Measurements from ENCODE around the gene SCGB1D4. TPM values are rescaled to one million over a fixed set of nuclear protein-coding genes. Genes with fewer than 3 reads are reported as not detected.

Gene SCGB1D4
- total RNA-seq, 2 donors from 2014 or later: not detected

DNA sequence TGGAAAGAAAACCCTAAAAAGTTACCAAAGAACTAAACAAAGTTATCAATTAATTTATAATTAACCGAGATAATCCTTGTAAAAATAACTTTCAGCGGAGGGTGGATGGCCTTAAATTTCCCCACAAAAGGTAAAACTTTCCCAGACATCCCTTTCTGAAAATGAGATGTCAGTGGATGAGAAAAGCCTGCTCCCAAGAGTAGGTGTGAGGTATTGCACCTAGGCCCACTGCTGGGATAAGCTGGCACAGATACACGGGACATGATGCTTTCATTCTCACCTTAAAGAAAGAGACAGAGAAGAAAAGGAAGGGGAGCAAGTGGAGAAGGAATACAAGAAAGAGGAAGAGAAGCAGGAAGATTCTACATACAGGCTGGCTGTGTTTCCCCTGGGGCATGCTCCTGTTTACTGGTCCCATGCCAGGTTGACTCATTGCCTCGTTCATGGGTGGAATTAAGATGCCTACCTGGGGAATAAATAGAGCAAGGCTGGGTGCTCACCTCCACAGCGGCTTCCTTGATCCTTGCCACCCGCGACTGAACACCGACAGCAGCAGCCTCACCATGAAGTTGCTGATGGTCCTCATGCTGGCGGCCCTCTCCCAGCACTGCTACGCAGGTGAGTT is 29.1 kb downstream of the SCGB1D4 start, which contains the start of gene SCGB2A2:
Gene SCGB2A2 (plus strand): TSS at position 505 of the 625 bp plus-strand sequence. CDS start 59 bp downstream, at position 564.
- Histone ChIP-seq H3K4me3 (no peak within 1 kb of the TSS), H3K27me3 (replicated peaks; ENCODE audit: insufficient read depth) (no peaks in the 10 kb centered on the region), H3K4me1 (ENCODE audit: control insufficient read depth in 1 of 2, low read depth in 2 of 2) (no peaks in the 10 kb centered on the region), H3K27ac (no peak within 1 kb of the TSS), H3K36me3 (no peaks in the 10 kb centered on the region), H3K9me3 (no peaks in the 10 kb centered on the region)
- DNase-seq (ENCODE audit: low spot score) (no peak), ATAC-seq (ENCODE audit: insufficient number of reproducible peaks, low FRiP score, low read depth) (no peak)
- TF ChIP-seq, protein P1, sequence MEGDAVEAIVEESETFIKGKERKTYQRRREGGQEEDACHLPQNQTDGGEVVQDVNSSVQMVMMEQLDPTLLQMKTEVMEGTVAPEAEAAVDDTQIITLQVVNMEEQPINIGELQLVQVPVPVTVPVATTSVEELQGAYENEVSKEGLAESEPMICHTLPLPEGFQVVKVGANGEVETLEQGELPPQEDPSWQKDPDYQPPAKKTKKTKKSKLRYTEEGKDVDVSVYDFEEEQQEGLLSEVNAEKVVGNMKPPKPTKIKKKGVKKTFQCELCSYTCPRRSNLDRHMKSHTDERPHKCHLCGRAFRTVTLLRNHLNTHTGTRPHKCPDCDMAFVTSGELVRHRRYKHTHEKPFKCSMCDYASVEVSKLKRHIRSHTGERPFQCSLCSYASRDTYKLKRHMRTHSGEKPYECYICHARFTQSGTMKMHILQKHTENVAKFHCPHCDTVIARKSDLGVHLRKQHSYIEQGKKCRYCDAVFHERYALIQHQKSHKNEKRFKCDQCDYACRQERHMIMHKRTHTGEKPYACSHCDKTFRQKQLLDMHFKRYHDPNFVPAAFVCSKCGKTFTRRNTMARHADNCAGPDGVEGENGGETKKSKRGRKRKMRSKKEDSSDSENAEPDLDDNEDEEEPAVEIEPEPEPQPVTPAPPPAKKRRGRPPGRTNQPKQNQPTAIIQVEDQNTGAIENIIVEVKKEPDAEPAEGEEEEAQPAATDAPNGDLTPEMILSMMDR (IDR thresholded peaks at IDR 0.05): no peak

DNA sequence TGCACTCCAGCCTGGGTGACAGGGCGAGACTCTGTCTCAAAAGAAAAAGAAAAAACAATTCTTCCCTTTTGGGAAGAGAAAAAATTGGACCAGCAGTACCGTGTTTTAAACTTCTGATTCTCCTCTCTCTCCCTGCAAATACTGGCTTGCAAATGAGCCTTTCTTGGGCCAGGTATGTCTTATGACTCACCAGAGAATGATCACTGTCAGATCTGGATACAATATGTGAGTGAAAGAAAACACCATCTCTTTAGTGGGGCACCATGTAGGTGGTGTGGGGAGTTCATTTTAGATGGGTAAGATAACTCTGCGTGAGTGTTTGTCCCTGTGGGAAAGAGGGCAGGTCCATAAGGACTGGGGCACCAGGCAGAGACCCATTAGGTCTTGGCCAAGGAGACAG is 31.3 kb downstream of the SCGB1D4 start:
- H3K4me1 ChIP-seq (ENCODE audit: control insufficient read depth in 1 of 2, low read depth in 2 of 2): no peaks in the 10 kb centered on the region
- TF ChIP-seq, protein P1 (IDR thresholded peaks at IDR 0.05): no peak
- H3K27ac ChIP-seq: no peak overlapping the region
- no peaks in the 10 kb centered on the region for H3K27me3 ChIP-seq (replicated peaks; ENCODE audit: insufficient read depth)
- ATAC-seq (ENCODE audit: insufficient number of reproducible peaks, low FRiP score, low read depth): no peak
- H3K9me3 ChIP-seq: no peaks in the 10 kb centered on the region
- H3K4me3 ChIP-seq: no peak overlapping the region
- DNase-seq (ENCODE audit: low spot score): no peak
- H3K36me3 ChIP-seq: no peaks in the 10 kb centered on the region

DNA sequence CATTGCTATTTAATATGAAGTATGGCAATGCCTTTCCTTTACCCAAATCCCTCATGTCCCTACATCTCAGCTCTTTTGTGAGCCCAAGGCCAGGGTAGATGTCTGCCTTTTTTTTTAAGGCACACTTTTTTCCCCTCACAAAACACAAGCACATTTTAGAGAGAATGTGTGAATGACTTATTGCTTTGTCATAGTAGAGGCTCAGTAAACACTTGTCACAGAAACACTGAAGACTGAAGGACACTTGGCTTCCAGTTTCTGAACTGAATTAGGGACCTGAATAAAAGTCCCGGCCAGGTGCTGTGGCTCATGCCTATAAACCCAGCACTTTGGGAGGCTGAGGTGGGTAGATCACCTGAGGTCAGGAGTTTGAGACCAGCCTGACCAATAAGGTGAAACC is 31.8 kb downstream of the SCGB1D4 start:
- Histone ChIP-seq H3K4me3 (no peak overlapping the region), H3K4me1 (ENCODE audit: control insufficient read depth in 1 of 2, low read depth in 2 of 2) (no peaks in the 10 kb centered on the region), H3K27me3 (replicated peaks; ENCODE audit: insufficient read depth) (no peaks in the 10 kb centered on the region), H3K9me3 (no peaks in the 10 kb centered on the region), H3K36me3 (no peaks in the 10 kb centered on the region), H3K27ac (no peak overlapping the region)
- ATAC-seq (ENCODE audit: insufficient number of reproducible peaks, low FRiP score, low read depth) (no peak), DNase-seq (ENCODE audit: low spot score) (no peak)
- TF ChIP-seq, protein P1 (IDR thresholded peaks at IDR 0.05): no peak

DNA sequence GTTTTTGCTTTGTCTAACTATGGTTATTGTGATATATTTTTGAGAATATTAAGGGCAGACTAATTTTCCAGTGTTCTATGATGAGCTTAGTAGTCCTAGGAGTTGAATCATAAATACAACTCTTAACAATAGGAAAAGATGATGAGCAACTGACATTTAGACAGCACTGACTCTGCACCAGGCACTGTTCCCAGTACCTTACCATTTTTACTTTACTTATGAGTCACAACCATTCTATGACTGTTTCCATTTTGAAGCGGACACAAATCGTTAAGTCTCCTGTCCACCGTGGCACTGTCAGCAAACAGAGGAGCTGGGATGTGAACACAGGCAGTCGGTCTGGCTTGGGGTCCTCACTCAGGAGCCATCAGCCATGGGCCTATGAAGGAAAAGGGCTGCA is 32.3 kb downstream of the SCGB1D4 start:
- no peak for DNase-seq (ENCODE audit: low spot score)
- H3K36me3 ChIP-seq: no peaks in the 10 kb centered on the region
- H3K4me1 ChIP-seq (ENCODE audit: control insufficient read depth in 1 of 2, low read depth in 2 of 2): no peaks in the 10 kb centered on the region
- H3K9me3 ChIP-seq: no peaks in the 10 kb centered on the region
- ATAC-seq (ENCODE audit: insufficient number of reproducible peaks, low FRiP score, low read depth): no peak
- H3K27ac ChIP-seq: no peak overlapping the region
- no peak overlapping the region for H3K4me3 ChIP-seq
- TF ChIP-seq, protein P1 (IDR thresholded peaks at IDR 0.05): no peak
- H3K27me3 ChIP-seq (replicated peaks; ENCODE audit: insufficient read depth): no peaks in the 10 kb centered on the region

DNA sequence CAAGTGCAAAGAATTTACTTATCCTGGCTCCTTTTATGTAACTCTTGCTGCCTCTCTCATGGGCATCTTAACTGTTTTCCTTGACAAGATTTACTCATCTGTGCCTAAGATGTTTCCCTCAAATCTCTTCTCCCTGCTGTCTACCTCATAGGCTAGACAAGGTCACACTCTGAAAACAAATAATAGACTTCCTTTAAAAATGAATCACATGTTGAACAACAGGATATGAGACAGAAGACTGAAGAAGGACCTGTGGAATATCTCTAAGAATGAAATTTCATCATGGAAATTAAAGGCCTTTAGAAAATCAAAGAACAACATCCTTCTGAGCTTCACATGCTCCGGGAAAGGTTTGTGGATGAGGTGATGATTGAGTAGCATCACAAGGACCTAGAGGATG is 34.9 kb downstream of the SCGB1D4 start:
- Histone ChIP-seq H3K27ac (no peak overlapping the region), H3K4me1 (ENCODE audit: control insufficient read depth in 1 of 2, low read depth in 2 of 2) (no peaks in the 10 kb centered on the region), H3K27me3 (replicated peaks; ENCODE audit: insufficient read depth) (no peaks in the 10 kb centered on the region), H3K36me3 (no peaks in the 10 kb centered on the region), H3K9me3 (no peaks in the 10 kb centered on the region), H3K4me3 (no peak overlapping the region)
- ATAC-seq (ENCODE audit: insufficient number of reproducible peaks, low FRiP score, low read depth) (no peak), DNase-seq (ENCODE audit: low spot score) (no peak)
- TF ChIP-seq, protein P1 (IDR thresholded peaks at IDR 0.05): no peak
